Vagina (tissue), 2 donors: Measurements from ENCODE around the gene ABTB1. TPM values are rescaled to one million over a fixed set of nuclear protein-coding genes. Genes with fewer than 3 reads are reported as not detected.
A peak's percentile ranks its signal among the peaks of the same experiment; 100 is the strongest.

Source experiments
- DNase-seq, 2 donors: peaks; one replicate each; pipeline ENCODE4 v3.0.0-alpha.2; 2017; ENCODE audit errors: extremely low spot score in 2 of 2
- H3K27ac ChIP-seq: fragments of 200-600 bp; sonication (generic); one replicate; pipeline ENCODE4 v1.5.1; 2019
- H3K27me3 ChIP-seq: fragments of 200-600 bp; sonication (generic); one replicate; pipeline ENCODE4 v1.5.1; 2019
- H3K36me3 ChIP-seq, 2 donors: fragments of 200-600 bp; sonication (generic); one replicate each; pipeline ENCODE4 v1.5.1; 2017 to 2019
- H3K4me1 ChIP-seq: fragments of 200-600 bp; sonication (generic); one replicate; pipeline ENCODE4 v1.5.1; 2019
- H3K4me3 ChIP-seq, 2 donors: fragments of 200-600 bp; sonication (generic); 1 replicate in 1 of 2; 2 replicates in 1 of 2; pipeline ENCODE4 v1.5.1; 2016 to 2019
- H3K9me3 ChIP-seq: fragments of 200-600 bp; sonication (generic); one replicate; pipeline ENCODE4 v1.5.1; 2019
- CTCF ChIP-seq, 3 experiments: fragments of 450-650 bp in 2 of 3; fragments of 200-600 bp in 1 of 3; sonication (generic) in 1 of 3; IDR thresholded peaks; one replicate each; pipeline ENCODE4 v1.5.1; 2017 to 2019; ENCODE audit warnings: antibody characterized with exemption in 3 of 3, mild to moderate bottlenecking in 2 of 3, moderate library complexity in 2 of 3
- POLR2A ChIP-seq, 2 donors: fragments of 450-650 bp; IDR thresholded peaks; one replicate each; pipeline ENCODE4 v1.6.1; 2017; ENCODE audit warnings: antibody characterized with exemption in 2 of 2, mild to moderate bottlenecking in 2 of 2, moderate library complexity in 2 of 2
- POLR2AphosphoS5 ChIP-seq, 2 donors: sonication (generic); formaldehyde crosslinking; IDR thresholded peaks; one replicate each; pipeline ENCODE4 v1.9.0; 2017; ENCODE audit warnings: antibody characterized with exemption in 2 of 2, mild to moderate bottlenecking in 2 of 2, low read depth in 1 of 2; ENCODE audit not compliant: insufficient read depth in 1 of 2
- intact Hi-C: fragments of 100-400 bp; cut with DNase I; formaldehyde crosslinking; loops from one replicate; pipeline ENCODE4 v1.15.1; 2023
- total RNA-seq: library from RNA; depleted of rRNA; stranded (reverse); fragments of >200 nt; gene quantifications from one replicate; pipeline ENCODE4 v1.2.3, GENCODE V29; 2016

ABTB1 gene
- total RNA-seq, 1 donor from 2014 or later = 59.7 TPM

GRCh38 chr3:127688022-127688415, 15.3 kb downstream of the ABTB1 start:
- H3K4me3 ChIP-seq = no peak overlapping the region
- no peak for TF ChIP-seq POLR2A (IDR thresholded peaks at IDR 0.05)
- TF ChIP-seq CTCF (IDR thresholded peaks at IDR 0.05) = no peak
- TF ChIP-seq POLR2AphosphoS5 (IDR thresholded peaks at IDR 0.05; ENCODE audit: insufficient read depth in 1 of 2, low read depth in 1 of 2) = no peak
- H3K36me3 ChIP-seq = no peaks in the 10 kb centered on the region
- intact Hi-C loops = no loop called here
- no peak overlapping the region for H3K27ac ChIP-seq
- peaks cover 13% of the 10 kb centered on the region for H3K4me1 ChIP-seq
- DNase-seq = no peak
- H3K27me3 ChIP-seq = no peaks in the 10 kb centered on the region
- H3K9me3 ChIP-seq = no peaks in the 10 kb centered on the region

- intact Hi-C loops = no loop called here
- Histone ChIP-seq H3K9me3 (no peaks in the 10 kb centered on the region), H3K4me3 (no peak overlapping the region), H3K27ac (no peak overlapping the region), H3K4me1 (peaks cover 13% of the 10 kb centered on the region), H3K36me3 (no peaks in the 10 kb centered on the region), H3K27me3 (no peaks in the 10 kb centered on the region)
- no peak for TF ChIP-seq POLR2A (IDR thresholded peaks at IDR 0.05)
- no peak for TF ChIP-seq CTCF (IDR thresholded peaks at IDR 0.05)
- TF ChIP-seq POLR2AphosphoS5 (IDR thresholded peaks at IDR 0.05; ENCODE audit: insufficient read depth in 1 of 2, low read depth in 1 of 2) = no peak
- no peak for DNase-seq
Observed at GRCh38 chr3:127688416-127689265, 15.9 kb downstream of the ABTB1 start.

GRCh38 chr3:127689266-127689860, 16.6 kb downstream of the ABTB1 start:
- Histone ChIP-seq H3K4me1 (peaks cover 13% of the 10 kb centered on the region), H3K27ac (no peak overlapping the region), H3K4me3 (no peak overlapping the region), H3K36me3 (no peaks in the 10 kb centered on the region), H3K9me3 (no peaks in the 10 kb centered on the region), H3K27me3 (no peaks in the 10 kb centered on the region)
- DNase-seq = no peak
- intact Hi-C loops = no loop called here
- no peak for TF ChIP-seq CTCF (IDR thresholded peaks at IDR 0.05)
- no peak for TF ChIP-seq POLR2A (IDR thresholded peaks at IDR 0.05)
- TF ChIP-seq POLR2AphosphoS5 (IDR thresholded peaks at IDR 0.05; ENCODE audit: insufficient read depth in 1 of 2, low read depth in 1 of 2) = no peak

- Histone ChIP-seq H3K27ac (peak overlapping the region; percentile 51), H3K36me3 (no peaks in the 10 kb centered on the region)
Observed at GRCh38 chr3:127690106-127690505, 17.4 kb downstream of the ABTB1 start.

More at GRCh38 chr3:127690106-127690505, 17.4 kb downstream of the ABTB1 start:
- DNase-seq = no peak
- H3K9me3 ChIP-seq = no peaks in the 10 kb centered on the region
- no peaks in the 10 kb centered on the region for H3K27me3 ChIP-seq
- intact Hi-C loops = loop anchor here (10.0 kb wide), 1 partner anchor 55 kb away; no protein-coding TSS in a partner anchor
- H3K4me3 ChIP-seq = no peak overlapping the region
- no peak for TF ChIP-seq POLR2A (IDR thresholded peaks at IDR 0.05)
- no peak for TF ChIP-seq POLR2AphosphoS5 (IDR thresholded peaks at IDR 0.05; ENCODE audit: insufficient read depth in 1 of 2, low read depth in 1 of 2)
- TF ChIP-seq CTCF (IDR thresholded peaks at IDR 0.05) = no peak
- H3K4me1 ChIP-seq = peaks cover 13% of the 10 kb centered on the region
